Measurements from ENCODE around the gene ZNF814.
A peak's percentile ranks its signal among the peaks of the same experiment; 100 is the strongest.
"Not testable (repeated sequence)": the region's sequence is repeated elsewhere in the genome, so short reads cannot be mapped to it uniquely, and the experiment has no call there.

The ZNF814 gene

DNA sequence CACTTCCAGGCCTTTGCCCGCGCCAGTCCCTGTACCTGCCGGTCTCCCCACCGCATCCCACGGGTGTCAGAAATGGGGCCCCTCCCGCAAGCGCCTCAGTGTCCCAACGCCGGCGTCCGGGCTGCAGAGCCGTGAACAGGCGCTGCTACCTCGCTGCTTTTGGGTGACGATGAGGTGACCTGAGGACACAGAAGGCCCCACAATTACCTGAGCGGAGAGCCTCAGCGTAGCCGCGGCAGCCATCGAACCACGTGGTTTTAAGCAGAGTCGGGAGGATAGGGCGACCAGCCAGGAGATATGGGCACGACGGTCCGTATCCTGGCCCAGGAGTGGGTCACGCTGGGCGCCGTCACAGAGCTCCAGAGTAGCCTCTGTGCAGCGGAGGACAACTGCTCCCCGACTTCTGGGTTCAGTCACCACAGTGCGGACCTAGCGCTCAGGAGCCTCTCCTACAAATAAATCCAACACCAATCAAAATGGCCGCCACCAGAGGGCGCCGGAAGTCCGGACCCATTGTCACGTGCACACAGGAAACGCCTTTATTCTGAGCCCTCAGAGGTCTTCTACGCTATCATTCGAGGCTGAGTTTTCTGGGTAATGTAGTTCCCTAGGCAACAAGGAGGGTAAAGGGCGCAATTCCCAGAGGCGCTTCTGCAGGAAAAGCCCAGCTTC lies at the start of gene ZNF814:
Gene ZNF814 (minus strand): TSS at position 478 of the 672 bp plus-strand sequence. CDS start 235 bp downstream, at position 243.
- peak; percentile 52 for DNase-seq (ENCODE audit: low read depth, low spot score)

- no peak for DNase-seq (ENCODE audit: low read depth, low spot score)
Observed at GRCh38 chr19:57935731-57936130, 46.9 kb upstream of the ZNF814 start.

DNA sequence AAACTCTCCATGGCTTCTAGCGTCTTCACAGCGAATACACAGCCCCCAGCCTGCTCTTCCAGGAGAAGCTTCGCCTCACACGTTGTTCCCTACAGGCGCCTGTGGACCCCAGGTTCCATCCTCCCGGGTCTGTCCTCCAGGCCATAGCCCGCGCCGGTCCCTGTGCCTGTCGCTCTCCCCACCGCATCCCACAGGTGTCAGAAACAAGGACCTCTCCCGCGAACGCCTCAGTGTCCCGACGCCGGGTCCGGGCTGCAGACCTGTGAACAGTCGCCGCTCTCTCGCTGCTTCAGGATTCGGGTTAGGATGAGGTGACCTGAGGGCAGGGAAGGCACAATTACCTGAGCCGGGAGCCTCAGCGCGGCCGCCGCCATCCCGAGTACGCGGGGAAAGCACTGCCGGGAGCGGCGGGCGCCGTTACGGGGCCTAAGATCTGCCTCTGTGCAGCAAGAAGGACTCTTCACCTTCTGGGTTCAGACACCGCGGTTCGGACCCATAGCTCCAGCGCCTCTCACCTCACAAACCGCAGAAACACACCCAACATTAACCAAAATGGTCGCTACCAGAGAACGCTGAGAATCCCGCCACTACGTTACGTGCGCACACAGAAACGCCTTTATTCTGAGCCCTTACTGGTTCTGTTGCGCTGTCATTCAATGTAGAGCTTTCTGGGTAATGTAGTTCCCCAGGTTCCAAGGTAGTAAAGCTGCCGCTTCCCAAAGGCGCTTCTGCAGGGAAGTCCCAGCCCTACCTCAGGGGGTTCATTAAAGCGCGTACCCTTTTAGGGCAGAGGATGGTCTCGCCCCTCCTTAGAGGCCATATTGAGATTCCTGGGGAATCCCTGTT lies 46.2 kb upstream of the ZNF814 start, which contains the start of gene ZNF418:
Gene ZNF418 (minus strand): TSS at position 583 of the 846 bp plus-strand sequence. CDS start 1,580 bp downstream, outside the sequence.
- peak; percentile 32 for DNase-seq (ENCODE audit: low read depth, low spot score)

DNA sequence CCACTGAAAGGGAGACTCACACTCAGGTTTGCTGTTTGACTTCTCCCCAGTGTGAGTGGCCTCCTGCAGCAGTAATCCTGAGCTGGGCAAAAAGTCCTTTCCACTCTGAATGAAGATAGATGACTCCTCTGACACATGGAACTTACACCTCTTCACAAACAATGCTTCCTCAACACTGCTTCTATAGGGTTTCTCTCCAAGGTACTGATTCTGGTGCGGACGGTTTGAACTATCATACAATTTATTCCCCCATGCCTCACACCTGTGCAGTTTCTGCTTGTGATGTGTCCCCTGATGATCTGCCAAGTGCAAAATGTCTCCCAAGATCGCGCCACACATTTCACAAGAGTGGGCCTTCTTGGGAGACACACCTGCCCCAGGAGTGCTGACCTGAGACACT lies 38.8 kb upstream of the ZNF814 start:
- no peak for DNase-seq (ENCODE audit: low read depth, low spot score)

DNA sequence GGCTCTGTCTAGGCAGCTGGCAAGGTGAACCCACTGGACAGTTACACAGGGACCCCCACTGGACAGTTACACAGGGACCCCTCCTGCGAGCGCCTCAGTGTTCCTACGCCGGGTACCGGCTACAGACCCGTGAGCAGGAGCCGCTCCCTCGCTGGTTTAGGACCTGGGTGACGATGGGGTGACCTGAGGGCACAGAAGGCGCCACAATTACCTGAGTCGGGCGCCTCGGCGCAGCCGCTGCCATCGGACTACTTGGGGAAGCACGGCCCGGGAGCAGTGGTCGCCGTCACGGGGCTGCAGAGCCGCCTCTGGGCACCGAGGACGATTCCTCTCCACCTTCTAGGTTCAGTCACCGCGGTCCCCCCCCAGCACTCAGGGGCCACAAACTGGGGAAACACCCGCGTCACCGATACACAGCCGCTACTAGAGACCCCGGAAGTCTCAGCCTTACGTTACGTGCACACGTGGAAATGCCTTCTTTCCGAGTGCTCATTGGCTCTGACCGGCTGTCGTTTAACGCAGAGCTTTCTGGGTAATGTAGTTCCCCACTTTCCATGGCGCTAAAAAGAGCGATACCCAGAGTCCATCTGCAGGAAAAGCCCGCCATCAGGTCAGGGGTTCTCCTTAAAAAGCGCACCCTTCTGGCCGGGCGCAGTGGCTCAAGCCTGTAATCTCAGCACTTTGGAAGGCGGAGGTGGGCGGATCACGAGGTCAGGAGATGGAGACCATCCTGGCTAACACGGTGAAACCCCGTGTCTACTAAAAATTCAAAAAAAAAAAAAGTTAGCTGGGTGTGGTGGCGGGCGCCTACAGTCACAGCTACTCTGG lies 27.5 kb upstream of the ZNF814 start, which contains the start of gene ZNF417:
Gene ZNF417 (minus strand): TSS at position 425 of the 828 bp plus-strand sequence. CDS start 181 bp downstream, at position 244.
- DNase-seq (ENCODE audit: low read depth, low spot score) = peak; percentile 79

DNA sequence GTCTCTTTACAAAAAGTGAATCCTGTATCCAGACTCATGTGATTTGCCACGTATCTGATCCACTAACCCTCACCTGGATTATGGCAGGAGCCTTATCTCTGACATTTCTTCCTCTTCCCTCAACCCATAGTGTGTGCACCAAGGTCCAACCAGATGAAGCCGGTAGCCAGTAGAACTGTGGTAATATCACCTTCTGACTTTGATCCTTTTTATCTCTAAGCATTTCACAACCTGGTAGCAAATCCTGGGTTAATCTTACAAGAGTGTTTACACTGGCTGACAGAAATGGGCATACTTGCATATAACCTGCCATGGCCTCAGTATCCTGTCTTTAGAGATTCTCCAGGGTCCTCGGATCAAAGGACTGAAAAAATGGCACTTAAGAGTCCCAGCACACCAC lies 25.7 kb upstream of the ZNF814 start:
- no peak for DNase-seq (ENCODE audit: low read depth, low spot score)

DNA sequence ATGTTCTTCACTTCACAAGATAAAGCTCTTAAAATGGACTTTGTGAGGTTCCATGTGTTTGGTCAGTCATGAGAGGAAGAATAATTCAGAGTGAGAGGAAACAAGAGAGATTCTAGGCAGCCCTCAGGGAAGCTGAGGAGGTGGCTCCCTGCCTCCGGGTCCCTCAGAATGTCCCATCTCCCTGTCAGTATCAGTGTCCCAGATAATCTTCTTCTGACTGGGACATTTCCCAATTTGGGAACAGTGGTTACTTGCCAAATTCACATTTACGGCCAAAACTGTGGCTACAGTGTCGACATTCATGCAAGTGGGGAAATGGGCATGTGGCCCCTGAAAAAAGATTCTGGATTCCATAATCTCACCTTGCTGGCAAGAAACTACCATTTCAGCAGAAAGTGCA lies 18.6 kb upstream of the ZNF814 start:
- DNase-seq (ENCODE audit: low read depth, low spot score) = no peak

DNA sequence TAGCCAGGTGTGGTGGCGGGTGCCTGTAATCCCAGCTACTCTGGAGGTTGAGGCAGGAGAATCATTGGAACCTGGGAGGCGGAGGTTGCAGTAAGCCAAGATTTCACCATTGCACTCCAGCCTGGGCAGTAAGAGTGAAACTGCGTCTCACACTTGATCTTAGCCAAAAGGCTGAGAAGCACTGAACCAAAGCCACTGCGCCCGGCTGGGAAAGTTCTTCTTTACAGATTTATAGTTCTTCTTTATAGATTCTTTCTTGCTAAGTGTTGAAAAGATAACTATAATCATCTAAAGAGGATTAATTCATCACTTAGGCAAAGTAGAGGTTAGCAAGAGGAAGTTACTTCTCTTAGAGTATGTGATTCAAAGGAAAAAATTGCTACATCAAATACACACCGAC lies 16.4 kb upstream of the ZNF814 start:
- no peak for DNase-seq (ENCODE audit: low read depth, low spot score)

DNA sequence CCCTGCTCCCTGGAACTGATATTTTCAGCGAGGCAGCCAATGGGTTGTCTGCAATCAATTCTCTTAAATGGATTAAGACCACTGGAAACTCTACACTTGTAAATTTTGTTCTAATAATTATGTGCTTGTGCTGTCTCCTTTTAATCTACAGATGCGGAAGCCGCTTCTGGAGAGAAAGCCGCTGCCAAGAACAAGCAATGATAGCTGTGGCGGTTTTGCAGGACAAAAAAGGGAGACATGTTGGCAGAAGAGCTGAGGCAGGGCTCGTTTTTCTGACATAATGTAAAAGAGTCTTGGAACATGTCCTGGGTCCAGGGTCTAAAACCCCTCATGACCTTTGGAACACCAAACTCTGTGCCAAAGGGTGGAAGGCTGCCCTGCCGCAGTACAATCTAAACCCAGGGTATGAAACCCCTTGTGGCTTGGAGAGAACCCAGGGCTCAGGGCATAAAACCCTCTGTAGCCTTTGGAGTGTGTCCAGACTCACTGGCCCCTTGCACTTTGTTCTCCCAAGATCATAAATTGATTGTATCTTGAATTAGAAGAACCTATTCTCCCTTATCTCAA lies 14.9 kb upstream of the ZNF814 start:
- no peak for DNase-seq (ENCODE audit: low read depth, low spot score)

GRCh38 chr19:57900311-57900710 lies 11.5 kb upstream of the ZNF814 start:
- no peak for DNase-seq (ENCODE audit: low read depth, low spot score)

GRCh38 chr19:57890706-57891105 lies 1.9 kb upstream of the ZNF814 start:
- not testable (repeated sequence) for DNase-seq (ENCODE audit: low read depth, low spot score)

DNA sequence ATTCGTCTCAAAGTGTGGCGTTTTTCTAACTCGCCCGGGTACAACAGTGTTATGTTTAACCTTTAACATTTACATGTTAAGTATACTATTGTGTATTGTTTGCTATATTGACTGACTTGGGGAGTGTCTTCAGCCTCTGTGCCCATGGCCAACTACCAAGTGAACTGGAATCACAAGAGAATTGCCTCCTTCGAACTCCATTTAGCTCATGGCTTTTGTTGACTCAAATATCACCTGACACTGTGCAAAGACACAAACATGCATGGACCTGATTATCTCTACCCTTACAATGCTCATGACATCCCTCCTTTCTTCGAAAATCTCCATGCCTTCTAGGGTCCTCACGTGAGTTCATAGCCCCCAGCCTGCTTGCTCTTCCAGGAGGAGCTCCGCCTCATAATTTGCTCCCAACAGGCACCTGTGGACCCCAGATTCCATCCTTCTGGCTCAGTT lies 704 bp downstream of the ZNF814 start:
- DNase-seq (ENCODE audit: low read depth, low spot score) = no peak

DNA sequence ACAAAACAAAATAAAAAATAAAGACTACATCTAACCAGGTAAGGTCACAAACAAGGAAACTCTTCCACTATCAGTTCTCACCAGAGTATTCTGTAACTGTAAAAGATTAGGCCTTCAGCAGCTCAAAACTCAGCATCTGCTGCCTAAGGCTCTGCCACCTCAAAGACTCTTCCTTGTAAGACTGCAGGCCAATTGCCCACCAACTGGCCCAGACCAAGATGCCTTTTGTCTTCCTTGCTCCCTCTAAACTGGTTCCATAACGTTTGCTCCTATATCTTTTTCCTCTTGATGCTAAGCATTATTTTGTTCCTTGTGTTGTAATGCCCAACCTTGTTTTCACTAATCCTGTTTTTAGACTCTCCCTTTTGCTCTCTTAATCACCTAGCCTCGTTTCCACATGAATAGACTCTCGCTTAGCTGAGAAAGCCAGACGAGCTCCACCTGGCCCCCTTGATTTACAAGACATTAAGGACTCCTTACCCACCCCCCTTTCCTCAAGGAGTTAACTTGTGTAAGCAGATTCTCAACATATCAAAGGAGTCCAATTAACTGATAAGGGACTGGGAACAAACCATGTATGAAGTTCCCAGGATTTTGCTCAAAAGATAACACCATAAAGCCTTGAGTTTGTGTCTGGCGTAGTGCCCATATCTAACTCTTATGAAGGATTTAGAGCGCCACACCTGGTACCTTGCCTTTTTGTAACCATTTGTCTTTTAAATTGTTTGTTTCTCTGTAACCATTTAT lies 1.5 kb downstream of the ZNF814 start:
- no peak for DNase-seq (ENCODE audit: low read depth, low spot score)

DNA sequence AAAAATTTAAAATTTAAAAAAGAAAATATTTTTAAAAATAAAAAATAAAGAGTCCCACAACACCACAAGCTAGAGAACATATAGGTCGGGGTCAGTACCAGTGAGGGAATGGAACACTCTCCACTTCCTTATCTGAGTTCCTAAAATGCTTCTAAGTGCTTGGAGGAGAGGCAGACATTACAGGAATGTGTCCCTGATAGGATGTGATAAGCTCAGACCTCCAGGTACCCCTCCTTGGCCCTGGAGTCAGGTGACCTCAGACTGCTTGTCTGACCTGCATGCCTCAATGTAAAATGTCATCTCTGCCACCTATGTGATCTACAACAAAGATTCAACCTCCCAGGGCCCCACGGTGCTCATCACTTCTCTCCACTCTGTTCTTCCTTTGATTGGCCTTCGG lies 2.8 kb downstream of the ZNF814 start:
- DNase-seq (ENCODE audit: low read depth, low spot score) = no peak

GRCh38 chr19:57873883-57874799 lies 14.7 kb downstream of the ZNF814 start:
- DNase-seq (ENCODE audit: low read depth, low spot score) = not testable (repeated sequence)

- DNase-seq (ENCODE audit: low read depth, low spot score) = no peak
Observed at GRCh38 chr19:57872450-57872849, 16.4 kb downstream of the ZNF814 start.

DNA sequence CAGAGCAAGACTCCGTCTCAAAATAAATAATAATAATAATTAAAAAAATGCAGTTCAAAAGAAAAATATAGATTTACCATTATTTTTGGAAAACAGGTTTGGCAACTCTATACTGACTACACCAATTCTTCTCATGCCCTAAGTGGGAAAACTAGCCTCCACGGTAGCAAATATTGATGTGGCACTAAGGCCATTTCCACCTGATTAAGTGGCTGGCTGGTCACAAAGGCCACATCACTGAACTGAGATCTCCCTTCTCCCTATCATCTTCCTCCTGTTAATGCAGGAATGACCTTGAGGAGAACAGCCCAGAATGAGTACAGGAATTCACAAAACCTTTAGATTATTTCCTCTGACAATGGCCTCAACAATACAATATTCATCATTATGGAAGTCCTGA lies 18.6 kb downstream of the ZNF814 start:
- no peak for DNase-seq (ENCODE audit: low read depth, low spot score)

GRCh38 chr19:57869655-57870054 lies 19.2 kb downstream of the ZNF814 start:
- DNase-seq (ENCODE audit: low read depth, low spot score) = not testable (repeated sequence)

DNA sequence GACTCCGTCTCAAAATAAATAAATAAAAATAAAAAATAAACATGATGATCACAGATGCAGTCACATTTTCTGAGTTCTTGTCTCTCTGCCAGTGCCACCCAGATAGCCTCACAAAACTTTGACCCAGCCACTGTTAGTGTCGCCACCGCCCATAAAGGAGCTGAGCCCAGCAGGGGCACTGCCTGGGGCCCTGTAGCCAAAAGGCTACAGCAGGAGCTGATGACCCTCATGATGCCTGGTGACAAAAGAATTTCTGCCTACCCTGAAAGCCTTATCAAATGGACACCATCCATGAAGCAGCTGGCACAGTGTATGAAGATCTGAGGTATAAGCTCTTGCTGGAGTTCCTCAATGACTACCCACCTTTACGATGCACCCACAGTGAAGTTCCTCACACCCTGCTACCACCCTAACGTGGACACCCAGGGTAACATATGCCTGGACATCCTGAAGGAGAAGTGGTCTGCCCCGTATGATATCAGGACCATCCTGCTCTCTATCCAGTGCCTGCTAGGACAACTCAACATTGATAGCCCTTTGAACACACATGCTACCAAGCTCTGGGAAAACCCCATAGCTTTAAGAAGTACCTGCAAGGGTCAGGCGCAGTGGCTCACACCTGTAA lies 20.9 kb downstream of the ZNF814 start:
- no peak for DNase-seq (ENCODE audit: low read depth, low spot score)
